Endothelial cell of umbilical vein (primary cell): ENCODE measurements around the gene SFT2D3.

Experiments used
- EZH2 ChIP-seq: IDR thresholded peaks from 2 replicates; pipeline ENCODE4 v1.6.1; 2012; ENCODE audit warnings: borderline replicate concordance, low read depth, mild to moderate bottlenecking, moderate library complexity, low read length, inconsistent platforms; ENCODE audit not compliant: severe bottlenecking
- FOS ChIP-seq: IDR thresholded peaks from 2 replicates; pipeline ENCODE4 v1.6.1; 2011; ENCODE audit warnings: mild to moderate bottlenecking, low read length, moderate library complexity, borderline replicate concordance; ENCODE audit not compliant: insufficient read depth
- JUN ChIP-seq: IDR thresholded peaks from 2 replicates; pipeline ENCODE4 v1.6.1; 2011; ENCODE audit warnings: borderline replicate concordance, low read depth; ENCODE audit not compliant: insufficient read length, insufficient read depth
- MYC ChIP-seq: IDR thresholded peaks from one replicate; pipeline ENCODE4 v1.6.1; 2011; ENCODE audit warnings: mild to moderate bottlenecking, low read depth, low read length
- POLR2A ChIP-seq: IDR thresholded peaks from 2 replicates; pipeline ENCODE4 v1.6.1; 2012; ENCODE audit warnings: low read depth, mild to moderate bottlenecking, control low read depth, low read length
- TF ChIP-seq, protein P1 (sequence below), 2 donors: IDR thresholded peaks; 1 replicate in 1 of 2; 2 replicates in 1 of 2; pipeline ENCODE4 v1.5.1; 2011; ENCODE audit warnings: low read length in 2 of 2, mild to moderate bottlenecking in 2 of 2, moderate library complexity in 2 of 2, control low read depth in 1 of 2, inconsistent platforms in 1 of 2, low read depth in 1 of 2; ENCODE audit not compliant: insufficient read depth in 1 of 2; ENCODE audit errors: extremely low read depth in 1 of 2
- TF ChIP-seq, protein P2 (sequence below): IDR thresholded peaks from 2 replicates; pipeline ENCODE4 v1.6.1; 2011; ENCODE audit not compliant: insufficient read depth, insufficient read length

DNA sequence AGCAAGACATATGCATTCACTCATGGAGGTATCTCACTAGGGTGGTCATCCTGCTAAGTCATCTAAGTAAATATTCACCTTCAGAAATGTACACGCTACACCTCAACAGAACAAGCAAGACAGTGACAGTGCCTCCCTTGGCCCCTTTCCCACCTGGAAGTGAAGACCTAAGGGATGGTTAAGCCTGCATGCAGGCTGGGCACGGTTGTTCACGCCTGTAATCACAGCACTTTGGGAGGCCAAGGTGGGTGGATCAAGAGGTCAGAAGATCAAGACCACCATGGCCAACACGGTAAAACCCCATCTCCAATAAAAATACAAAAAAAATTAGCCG is 30.4 kb upstream of the SFT2D3 start:
- TF ChIP-seq, protein P1, sequence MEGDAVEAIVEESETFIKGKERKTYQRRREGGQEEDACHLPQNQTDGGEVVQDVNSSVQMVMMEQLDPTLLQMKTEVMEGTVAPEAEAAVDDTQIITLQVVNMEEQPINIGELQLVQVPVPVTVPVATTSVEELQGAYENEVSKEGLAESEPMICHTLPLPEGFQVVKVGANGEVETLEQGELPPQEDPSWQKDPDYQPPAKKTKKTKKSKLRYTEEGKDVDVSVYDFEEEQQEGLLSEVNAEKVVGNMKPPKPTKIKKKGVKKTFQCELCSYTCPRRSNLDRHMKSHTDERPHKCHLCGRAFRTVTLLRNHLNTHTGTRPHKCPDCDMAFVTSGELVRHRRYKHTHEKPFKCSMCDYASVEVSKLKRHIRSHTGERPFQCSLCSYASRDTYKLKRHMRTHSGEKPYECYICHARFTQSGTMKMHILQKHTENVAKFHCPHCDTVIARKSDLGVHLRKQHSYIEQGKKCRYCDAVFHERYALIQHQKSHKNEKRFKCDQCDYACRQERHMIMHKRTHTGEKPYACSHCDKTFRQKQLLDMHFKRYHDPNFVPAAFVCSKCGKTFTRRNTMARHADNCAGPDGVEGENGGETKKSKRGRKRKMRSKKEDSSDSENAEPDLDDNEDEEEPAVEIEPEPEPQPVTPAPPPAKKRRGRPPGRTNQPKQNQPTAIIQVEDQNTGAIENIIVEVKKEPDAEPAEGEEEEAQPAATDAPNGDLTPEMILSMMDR (IDR thresholded peaks at IDR 0.05; ENCODE audit: extremely low read depth in 1 of 2, insufficient read depth in 1 of 2, low read depth in 1 of 2, low read length in 2 of 2), result no peak
- TF ChIP-seq JUN, result no peak
- TF ChIP-seq POLR2A, result no peak
- TF ChIP-seq FOS, result no peak
- TF ChIP-seq EZH2, result no peak
- no peak for TF ChIP-seq MYC
- TF ChIP-seq, protein P2, sequence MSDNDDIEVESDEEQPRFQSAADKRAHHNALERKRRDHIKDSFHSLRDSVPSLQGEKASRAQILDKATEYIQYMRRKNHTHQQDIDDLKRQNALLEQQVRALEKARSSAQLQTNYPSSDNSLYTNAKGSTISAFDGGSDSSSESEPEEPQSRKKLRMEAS, result no peak
